Measurements from ENCODE around the gene FADS3. TPM values are rescaled to one million over a fixed set of nuclear protein-coding genes. Genes with fewer than 3 reads are reported as not detected.
A peak's percentile ranks its signal among the peaks of the same experiment; 100 is the strongest.

Gene FADS3
- polyA plus RNA-seq, 12 donors, result 26.5 to 44.4 (median 37.7) TPM; not detected in 1

DNA sequence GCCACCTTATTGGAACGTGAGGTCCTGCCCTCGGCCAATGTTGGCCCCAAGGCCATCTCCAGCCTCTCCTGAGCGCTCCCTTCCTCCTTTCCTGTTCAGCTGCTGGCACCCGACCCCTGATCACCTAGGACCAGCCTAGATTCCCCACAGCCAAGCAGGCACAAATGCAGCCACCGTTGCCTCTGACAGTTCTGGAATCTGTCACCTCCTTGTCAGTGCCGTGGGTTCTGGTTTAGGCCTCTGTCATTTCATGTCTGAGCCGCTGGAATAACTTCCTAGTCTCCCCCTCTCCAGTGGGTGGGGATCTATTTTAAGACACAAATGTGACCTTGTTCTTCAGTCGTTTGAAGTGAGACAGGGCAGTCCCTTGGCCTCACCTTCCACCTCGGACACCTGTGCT lies 29.7 kb downstream of the FADS3 start:
- DNase-seq, result no peak

DNA sequence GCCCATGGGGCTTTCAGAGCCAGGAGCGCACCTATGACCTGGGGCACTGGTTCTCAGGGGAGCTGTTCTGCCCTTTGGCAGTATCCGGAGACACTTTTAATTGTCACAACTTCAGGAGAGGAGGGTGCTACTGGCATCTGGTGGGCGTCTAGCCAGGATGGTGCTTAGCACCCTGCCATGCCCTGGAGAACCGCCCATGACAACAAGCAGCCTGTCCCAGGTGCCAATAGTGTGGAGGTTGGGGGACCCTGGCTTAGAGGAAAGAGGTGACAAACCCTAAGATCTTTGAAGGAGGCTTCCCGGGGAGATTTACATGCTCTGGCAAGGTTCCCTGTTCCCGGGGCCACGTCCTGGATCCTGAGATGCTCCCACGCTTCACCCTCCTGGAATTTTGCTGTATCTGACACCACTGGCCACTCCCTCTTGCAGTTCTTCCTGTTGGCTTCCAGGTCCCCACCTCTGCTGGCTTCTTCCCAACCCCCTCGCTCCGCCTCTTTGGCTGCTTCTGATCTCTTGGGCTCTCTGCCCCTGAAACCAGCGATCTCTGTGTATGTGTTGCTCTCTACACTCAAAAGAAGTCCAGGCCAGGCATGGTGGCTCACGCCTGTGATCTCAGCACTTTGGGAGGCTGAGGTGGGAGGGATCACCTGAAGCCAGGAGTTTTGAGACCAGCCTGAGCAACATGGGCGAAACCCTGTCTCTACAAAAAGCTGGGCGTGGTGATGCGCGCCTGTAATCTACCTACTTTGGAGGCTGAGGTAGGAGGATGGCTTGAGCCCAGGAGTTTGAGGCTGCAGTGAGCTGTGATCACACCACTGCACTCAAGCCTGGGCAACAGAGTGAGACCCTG lies 31.1 kb downstream of the FADS3 start:
- DNase-seq, result no peak

GRCh38 chr11:61855939-61856680 lies 35.2 kb downstream of the FADS3 start:
- DNase-seq, result no peak

DNA sequence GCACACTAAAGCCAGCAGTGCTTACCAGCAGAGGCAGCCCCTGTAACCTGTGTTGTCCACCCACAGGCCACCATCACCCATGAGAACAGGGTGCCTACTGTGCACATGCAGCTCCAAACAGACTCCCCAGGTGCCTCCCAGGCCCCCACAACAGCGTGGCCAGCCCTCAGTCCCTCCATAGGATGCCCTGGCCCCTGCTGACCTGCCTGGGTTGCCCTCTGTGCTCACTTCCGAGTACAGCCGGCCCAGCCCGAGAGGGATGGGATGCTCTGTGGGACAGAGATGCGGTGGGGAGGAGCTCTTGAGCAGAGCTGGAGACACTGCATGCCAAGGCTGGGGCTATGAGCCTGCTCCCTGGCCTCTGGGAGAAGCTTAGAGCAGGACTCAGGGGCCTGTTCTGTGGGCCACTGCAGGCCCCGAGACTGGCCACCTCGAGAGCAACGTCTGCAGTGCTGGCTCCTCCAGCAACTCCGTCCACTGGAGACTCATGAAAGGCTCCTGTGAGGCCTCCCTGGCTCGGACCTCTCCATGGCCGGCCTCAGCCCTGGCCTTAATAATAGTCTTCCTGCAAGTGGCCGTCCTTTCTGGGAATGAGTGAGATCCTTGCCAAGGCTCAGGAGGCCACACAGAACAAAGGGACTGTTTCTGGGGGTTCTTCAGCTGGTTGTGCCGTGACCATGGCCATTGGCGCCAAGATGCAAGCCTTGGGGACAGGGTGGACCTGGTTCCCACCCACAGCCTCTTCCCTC lies 36.2 kb downstream of the FADS3 start:
- no peak for DNase-seq

GRCh38 chr11:61854206-61854895 lies 37.0 kb downstream of the FADS3 start:
- no peak for DNase-seq

DNA sequence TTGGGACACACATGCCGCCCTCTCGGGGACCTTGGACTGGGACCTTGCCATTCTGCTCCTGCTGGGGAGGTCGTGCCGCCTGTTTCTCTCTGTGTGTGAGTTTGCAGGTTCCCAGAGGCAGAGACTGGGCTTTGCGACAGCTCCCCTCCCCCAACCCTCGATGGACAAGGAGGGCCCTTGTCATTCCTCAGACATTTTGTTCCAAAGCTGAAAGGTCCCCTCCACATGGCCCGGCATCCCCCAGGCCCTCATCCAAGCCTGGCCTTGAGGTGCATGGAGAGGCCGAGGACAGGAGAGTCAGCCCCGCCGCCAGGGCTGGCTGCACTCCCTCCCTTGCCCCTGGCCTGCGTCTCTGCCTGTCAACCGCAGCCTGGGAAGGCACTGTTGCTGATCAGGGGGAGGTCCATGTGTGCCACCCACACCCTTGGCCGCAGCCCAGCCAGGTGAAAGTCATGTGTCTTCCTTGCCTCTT lies 37.6 kb downstream of the FADS3 start:
- DNase-seq, result no peak

DNA sequence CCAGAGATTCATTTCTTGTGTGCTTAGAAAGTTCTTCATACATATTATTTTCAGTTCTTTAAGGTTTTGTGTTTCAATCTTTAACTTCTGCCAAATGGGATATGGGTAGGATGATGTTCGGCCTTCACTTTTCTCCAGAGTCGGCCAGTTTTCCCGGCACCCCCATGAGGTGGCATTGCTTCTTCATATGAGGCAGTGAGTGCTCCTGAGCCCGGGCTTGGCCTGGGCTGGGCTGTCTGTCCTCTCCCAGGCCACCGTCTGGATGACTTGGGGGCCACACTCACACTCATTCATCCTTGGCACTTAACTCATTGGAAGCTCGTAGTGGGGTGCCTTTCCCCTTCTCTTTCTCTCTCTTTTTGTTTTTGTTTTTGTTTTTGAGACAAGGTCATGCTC lies 39.4 kb downstream of the FADS3 start:
- DNase-seq, result no peak

GRCh38 chr11:61851113-61851899 lies 40.0 kb downstream of the FADS3 start:
- no peak for DNase-seq

GRCh38 chr11:61850687-61851086 lies 40.7 kb downstream of the FADS3 start:
- no peak for DNase-seq

DNA sequence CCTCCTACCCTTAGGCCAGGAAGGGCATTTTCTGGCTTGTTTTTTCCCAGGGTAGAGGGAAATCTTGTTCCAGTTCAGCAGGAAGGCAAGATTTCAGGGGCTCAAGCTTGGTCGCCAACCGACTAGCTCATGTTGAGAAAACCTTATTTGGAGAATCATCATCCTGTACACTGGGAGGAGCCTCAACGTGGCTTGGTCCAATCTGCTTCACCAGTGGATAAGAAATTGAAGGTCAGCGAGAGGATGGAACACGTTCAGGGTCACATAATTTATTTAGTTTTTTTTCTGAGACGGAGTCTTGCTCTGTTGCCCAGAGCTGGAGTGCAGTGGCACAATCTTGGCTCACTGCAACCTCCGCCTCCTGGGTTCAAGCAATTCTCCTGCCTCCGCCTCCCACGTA lies 42.7 kb downstream of the FADS3 start:
- DNase-seq, result no peak

DNA sequence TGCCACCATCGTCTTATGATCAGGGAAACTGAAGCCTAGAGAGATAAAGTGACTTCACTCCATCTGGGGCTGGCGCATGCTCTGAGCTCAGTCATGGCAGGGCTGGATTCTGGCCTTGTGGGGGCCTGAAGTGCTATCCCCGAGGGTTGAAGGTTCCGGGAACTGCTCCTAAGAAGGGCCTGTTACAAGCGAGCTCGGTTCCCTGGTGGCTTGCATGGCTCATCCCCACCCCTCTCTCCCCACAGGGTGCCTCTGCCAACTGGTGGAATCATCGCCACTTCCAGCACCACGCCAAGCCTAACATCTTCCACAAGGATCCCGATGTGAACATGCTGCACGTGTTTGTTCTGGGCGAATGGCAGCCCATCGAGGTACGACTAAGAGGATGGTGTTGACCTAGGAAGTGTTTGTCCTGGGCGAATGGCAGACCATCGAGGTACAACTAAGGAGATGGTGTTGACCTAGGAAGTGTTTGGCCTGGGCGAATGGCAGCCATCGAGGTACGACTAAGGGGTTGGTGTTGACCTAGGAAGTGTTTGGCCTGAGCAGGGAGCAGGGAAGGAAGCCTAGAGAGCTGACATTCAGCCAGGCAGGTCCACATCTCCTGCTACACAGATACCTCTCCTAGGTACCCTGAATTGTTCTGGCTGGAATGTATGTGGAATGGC lies 43.3 kb downstream of the FADS3 start:
- DNase-seq, result no peak

DNA sequence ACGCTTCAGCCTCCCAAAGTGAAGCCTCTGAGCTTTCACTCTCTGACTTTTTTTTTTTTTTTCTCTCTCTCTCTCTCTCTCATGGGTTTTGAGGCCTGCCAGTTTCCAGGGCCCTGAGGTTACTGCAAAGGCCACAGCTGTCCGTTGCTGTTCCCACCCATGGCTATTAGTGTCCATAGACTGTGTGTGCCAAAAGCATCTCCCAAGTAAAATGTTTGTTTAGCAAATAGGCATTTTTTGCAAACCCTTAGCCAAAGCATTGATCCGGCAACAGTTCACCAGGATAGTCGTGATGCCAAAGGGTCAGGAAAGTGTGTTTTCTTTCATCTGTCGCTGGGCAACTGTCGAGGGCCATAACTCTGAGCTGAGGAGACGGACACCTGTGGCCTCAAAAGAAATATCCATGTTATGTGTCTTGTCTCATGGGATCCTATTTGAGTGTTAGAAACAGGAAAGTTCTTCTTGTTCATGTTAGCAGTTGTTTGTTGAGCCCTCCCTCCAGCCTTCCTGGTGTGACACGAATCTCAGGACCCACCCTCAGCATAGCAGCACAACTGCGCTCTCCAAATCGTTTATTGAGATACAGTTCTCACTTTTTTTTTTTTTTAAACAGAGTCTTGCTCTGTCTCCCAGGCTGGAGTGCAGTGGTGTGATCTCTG lies 44.9 kb downstream of the FADS3 start:
- DNase-seq, result peak; percentile 46

- peak; percentile 64 for DNase-seq
Observed at GRCh38 chr11:61844909-61845565, 46.3 kb downstream of the FADS3 start.

DNA sequence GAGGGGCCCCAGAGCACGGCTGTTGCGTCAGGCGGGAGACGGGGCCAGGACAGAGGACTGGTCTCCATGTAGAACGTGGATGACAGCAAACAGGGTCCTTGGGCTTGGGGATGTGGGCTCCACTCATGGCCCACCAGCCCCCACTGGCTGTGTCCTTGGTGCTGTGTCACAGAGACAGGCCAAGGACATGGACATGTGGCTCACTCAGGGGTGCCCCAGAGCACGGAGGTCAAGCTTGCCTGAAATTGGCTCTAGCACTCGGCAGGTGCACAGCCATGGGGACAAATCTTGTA lies 48.9 kb downstream of the FADS3 start:
- no peak for DNase-seq

GRCh38 chr11:61841636-61842527 lies 49.5 kb downstream of the FADS3 start:
- DNase-seq, result no peak

DNA sequence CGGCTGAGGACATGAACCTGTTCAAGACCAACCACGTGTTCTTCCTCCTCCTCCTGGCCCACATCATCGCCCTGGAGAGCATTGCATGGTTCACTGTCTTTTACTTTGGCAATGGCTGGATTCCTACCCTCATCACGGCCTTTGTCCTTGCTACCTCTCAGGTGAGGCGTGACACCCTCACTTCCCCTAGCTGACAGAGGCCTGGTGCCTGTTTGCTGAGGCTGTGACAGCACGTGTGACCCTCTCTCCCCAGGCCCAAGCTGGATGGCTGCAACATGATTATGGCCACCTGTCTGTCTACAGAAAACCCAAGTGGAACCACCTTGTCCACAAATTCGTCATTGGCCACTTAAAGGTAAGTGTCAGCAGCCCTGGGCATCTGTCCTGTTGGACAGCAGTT lies 51.0 kb downstream of the FADS3 start:
- DNase-seq, result no peak

DNA sequence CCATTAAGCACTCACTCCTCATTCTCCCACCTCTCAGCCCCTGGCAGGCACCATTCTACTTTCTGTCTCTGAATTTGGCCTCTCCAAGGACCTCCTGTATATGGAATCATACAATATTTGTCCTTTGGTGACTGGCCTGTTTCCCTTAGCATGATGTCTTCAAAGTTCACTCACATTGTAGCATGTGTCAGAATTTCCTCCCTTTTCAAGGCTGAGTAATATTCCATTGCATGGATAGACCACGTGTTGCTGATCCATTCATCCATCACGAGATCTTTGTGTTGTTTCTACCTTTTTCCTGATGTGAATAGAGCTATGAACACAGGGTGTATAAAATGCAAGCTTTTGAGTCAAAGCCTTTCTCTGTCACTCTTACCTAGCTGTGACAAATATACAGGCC lies 51.6 kb downstream of the FADS3 start:
- DNase-seq, result no peak

DNA sequence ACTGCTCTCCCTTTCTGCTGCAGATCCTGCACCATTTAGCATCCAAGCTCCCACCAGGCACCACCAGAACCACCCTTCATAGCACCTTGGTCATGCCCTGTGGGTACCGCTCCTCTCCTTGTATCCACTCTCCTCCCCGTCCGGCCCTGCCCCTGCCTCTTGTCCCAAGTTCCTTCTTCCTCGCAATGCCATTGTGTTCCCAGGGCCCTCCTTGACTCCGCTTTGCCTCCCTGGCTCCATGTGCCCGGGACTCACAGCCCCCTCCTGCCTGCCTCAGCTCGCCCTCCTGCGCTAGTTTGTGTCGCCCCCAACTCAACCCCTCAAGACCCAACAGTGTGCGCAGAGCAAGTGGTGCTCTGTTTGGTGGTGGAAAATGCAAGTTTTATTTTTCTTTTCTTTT lies 52.4 kb downstream of the FADS3 start:
- no peak for DNase-seq
